OCI-LY7 (cell line): Measurements from ENCODE around the gene MYO16.
"Not testable (repeated sequence)": the region's sequence is repeated elsewhere in the genome, so short reads cannot be mapped to it uniquely, and the experiment has no call there.

Experiments used
- CTCF ChIP-seq: fragments of 200-600 bp; sonication (generic); conservative IDR thresholded peaks from 2 replicates; pipeline ENCODE4 v1.5.1; 2014; ENCODE audit warnings: mild to moderate bottlenecking, antibody characterized with exemption, low read length, moderate library complexity, mixed read lengths
- EZH2phosphoT487 ChIP-seq: fragments of 200-600 bp; sonication (generic); IDR thresholded peaks from 2 replicates; pipeline ENCODE4 v1.6.1; 2018; ENCODE audit warnings: low read depth, borderline replicate concordance, mild to moderate bottlenecking, mixed run types, antibody characterized with exemption, low read length, moderate library complexity, mixed read lengths

- not testable (repeated sequence) for TF ChIP-seq CTCF, EZH2phosphoT487
These were observed 588.1 kb downstream of the MYO16 start for GRCh38 chr13:109217510-109217909.
